ENCODE measurements around the gene ROMO1.

DNA sequence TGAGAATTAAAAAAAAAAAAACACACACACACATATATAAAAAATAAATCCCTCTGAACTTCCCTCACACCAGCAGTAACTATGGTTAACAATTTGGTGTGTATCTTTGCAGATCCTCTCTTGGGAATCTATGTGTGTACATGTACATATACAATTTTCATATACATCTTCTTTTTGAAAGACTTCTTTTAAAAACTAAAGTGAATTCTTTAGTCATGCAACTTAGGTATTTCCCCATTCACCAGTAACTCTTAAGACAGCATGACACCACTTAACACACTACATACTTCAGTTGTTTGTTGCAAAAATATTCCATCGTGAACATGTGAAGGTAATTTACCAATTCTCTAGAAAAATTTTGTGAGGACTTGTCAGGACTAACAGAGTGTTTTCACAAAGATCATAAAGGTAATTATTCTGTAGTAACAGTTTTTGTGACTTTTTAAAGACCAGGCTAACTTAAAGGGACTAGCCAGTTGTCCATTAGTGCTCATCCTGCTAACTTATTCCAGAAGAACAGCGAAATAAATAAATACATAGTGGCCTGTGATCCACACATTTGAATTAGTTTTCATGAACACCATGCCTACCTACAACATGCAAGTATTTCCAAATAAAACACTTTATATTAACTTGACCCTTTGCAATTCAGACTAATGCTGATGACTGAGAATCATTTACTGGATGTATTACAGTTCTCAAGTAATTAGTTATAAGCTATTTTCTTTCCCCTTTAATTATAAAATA is 30.8 kb downstream of the ROMO1 start:
- TF ChIP-seq, protein P1, sequence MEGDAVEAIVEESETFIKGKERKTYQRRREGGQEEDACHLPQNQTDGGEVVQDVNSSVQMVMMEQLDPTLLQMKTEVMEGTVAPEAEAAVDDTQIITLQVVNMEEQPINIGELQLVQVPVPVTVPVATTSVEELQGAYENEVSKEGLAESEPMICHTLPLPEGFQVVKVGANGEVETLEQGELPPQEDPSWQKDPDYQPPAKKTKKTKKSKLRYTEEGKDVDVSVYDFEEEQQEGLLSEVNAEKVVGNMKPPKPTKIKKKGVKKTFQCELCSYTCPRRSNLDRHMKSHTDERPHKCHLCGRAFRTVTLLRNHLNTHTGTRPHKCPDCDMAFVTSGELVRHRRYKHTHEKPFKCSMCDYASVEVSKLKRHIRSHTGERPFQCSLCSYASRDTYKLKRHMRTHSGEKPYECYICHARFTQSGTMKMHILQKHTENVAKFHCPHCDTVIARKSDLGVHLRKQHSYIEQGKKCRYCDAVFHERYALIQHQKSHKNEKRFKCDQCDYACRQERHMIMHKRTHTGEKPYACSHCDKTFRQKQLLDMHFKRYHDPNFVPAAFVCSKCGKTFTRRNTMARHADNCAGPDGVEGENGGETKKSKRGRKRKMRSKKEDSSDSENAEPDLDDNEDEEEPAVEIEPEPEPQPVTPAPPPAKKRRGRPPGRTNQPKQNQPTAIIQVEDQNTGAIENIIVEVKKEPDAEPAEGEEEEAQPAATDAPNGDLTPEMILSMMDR (IDR thresholded peaks at IDR 0.05; ENCODE audit: low read depth, low read length), result no peak
- no peak for TF ChIP-seq EZH2phosphoT487 (IDR thresholded peaks at IDR 0.05; ENCODE audit: low read depth)
